A549 (cell line): ENCODE data around the gene ZNF317.

Experiments used
- CHD2 ChIP-seq: fragments of 150-350 bp; IDR thresholded peaks from 2 replicates; pipeline ENCODE4 v1.6.1; 2014; ENCODE audit warnings: low read length; ENCODE audit not compliant: partially characterized antibody
- CTCF ChIP-seq: fragments of >200 bp; sonication (Bioruptor Twin); formaldehyde crosslinking; IDR thresholded peaks from 3 replicates; pipeline ENCODE4 v1.5.1; 2016
- KDM1A ChIP-seq: fragments of 200-600 bp; sonication (generic); IDR thresholded peaks from 2 replicates; pipeline ENCODE4 v1.6.1; 2016; ENCODE audit warnings: low read depth, mild to moderate bottlenecking
- MAX ChIP-seq: IDR thresholded peaks from 2 replicates; pipeline ENCODE4 v1.6.1; 2012
- POLR2A ChIP-seq: IDR thresholded peaks from 2 replicates; pipeline ENCODE4 v1.6.1; 2012; ENCODE audit warnings: mild to moderate bottlenecking, low read length
- RAD21 ChIP-seq, 2 experiments: fragments of >200 bp in 1 of 2; sonication (Bioruptor Twin) in 1 of 2; formaldehyde crosslinking in 1 of 2; IDR thresholded peaks in 1 of 2; conservative IDR thresholded peaks in 1 of 2; 2 replicates in 1 of 2; 3 replicates in 1 of 2; pipeline ENCODE4 v1.6.1; 2012 to 2018; ENCODE audit warnings: inconsistent platforms in 1 of 2
- RFX5 ChIP-seq: fragments of 450-650 bp; IDR thresholded peaks from 2 replicates; pipeline ENCODE4 v1.7.1; 2014; ENCODE audit warnings: antibody characterized with exemption, mild to moderate bottlenecking, moderate library complexity

GRCh38 chr19:9166846-9167245, 26.6 kb downstream of the ZNF317 start:
- TF ChIP-seq RAD21 (conservative IDR thresholded peaks at IDR 0.05 in 1 of 2, IDR thresholded peaks at IDR 0.05 in 1 of 2) (no peak), CTCF (no peak), MAX (no peak), RFX5 (no peak), POLR2A (no peak), KDM1A (no peak), CHD2 (no peak)
